SK-N-SH (cell line): ENCODE data around the gene TIGAR. TPM values are rescaled to one million over a fixed set of nuclear protein-coding genes. Genes with fewer than 3 reads are reported as not detected.
A peak's percentile ranks its signal among the peaks of the same experiment; 100 is the strongest.

Source experiments
- CTCF ChIA-PET: fragments of 300-600, 350-600 bp; formaldehyde crosslinking; extraction: SDS; loops from one replicate; lab custom pipeline; 2021; lab: Yijun Ruan, JAX
- POLR2A ChIA-PET: fragments of 350-600 bp; sonication (Branson Sonifier 250); formaldehyde crosslinking; extraction: SDS; loops from one replicate; lab custom pipeline; 2020; ENCODE audit warnings: antibody characterized with exemption, inconsistent platforms; lab: Yijun Ruan, JAX
- DNase-seq: peaks from one replicate; pipeline ENCODE4 v3.0.0; 2012
- H2AFZ ChIP-seq: fragments of 200-600 bp; sonication (generic); 2 replicates; pipeline ENCODE4 v1.8.1; 2016; ENCODE audit warnings: antibody characterized with exemption, mild to moderate bottlenecking, low read depth
- H3F3A ChIP-seq: fragments of 200-600 bp; sonication (generic); replicated peaks from 2 replicates; pipeline ENCODE3; 2016; ENCODE audit warnings: antibody characterized with exemption, mild to moderate bottlenecking; ENCODE audit not compliant: insufficient read depth
- H3K27ac ChIP-seq, 2 experiments: fragments of 200-500 bp in 1 of 2; fragments of 200-600 bp in 1 of 2; sonication (Bioruptor generic) in 1 of 2; sonication (generic), shearing (Covaris generic) in 1 of 2; 2 replicates each; pipeline versions ENCODE4 v1.5.1 to v1.6.1; 2014 to 2016; ENCODE audit warnings: low read depth in 2 of 2, inconsistent platforms in 1 of 2, low read length in 1 of 2, mild to moderate bottlenecking in 1 of 2, mixed read lengths in 1 of 2
- H3K27me3 ChIP-seq: fragments of 200-600 bp; sonication (generic), shearing (Covaris generic); 2 replicates; pipeline ENCODE4 v1.6.1; 2016; ENCODE audit warnings: mixed run types; ENCODE audit not compliant: insufficient read depth
- H3K36me3 ChIP-seq, 2 experiments: fragments of 200-500 bp in 1 of 2; fragments of 200-600 bp in 1 of 2; sonication (Bioruptor generic) in 1 of 2; sonication (generic) in 1 of 2; replicated peaks in 1 of 2; 2 replicates each; pipeline versions ENCODE3 to v1.5.1; 2014 to 2016; ENCODE audit warnings: low read length in 1 of 2, mild to moderate bottlenecking in 1 of 2; ENCODE audit not compliant: insufficient read depth in 2 of 2, control insufficient read depth in 1 of 2
- H3K4me1 ChIP-seq, 2 experiments: fragments of 200-500 bp in 1 of 2; fragments of 200-600 bp in 1 of 2; sonication (Bioruptor generic) in 1 of 2; sonication (generic), shearing (Covaris generic) in 1 of 2; 2 replicates each; pipeline versions ENCODE4 v1.5.1 to v1.6.1; 2014 to 2016; ENCODE audit warnings: low read depth in 1 of 2, low read length in 1 of 2, mixed run types in 1 of 2; ENCODE audit not compliant: insufficient read depth in 2 of 2, control insufficient read depth in 1 of 2
- H3K4me2 ChIP-seq: fragments of 200-600 bp; sonication (generic), shearing (Covaris generic); 2 replicates; pipeline ENCODE4 v1.6.1; 2017; ENCODE audit warnings: mixed run types
- H3K4me3 ChIP-seq, 2 experiments: fragments of 200-500 bp in 1 of 2; fragments of 200-600 bp in 1 of 2; sonication (Bioruptor generic) in 1 of 2; sonication (generic), shearing (Covaris generic) in 1 of 2; 2 replicates each; pipeline versions ENCODE4 v1.5.1 to v1.8.1; 2014 to 2016; ENCODE audit warnings: low read depth in 2 of 2, inconsistent platforms in 1 of 2, low read length in 1 of 2, mild to moderate bottlenecking in 1 of 2, mixed read lengths in 1 of 2, moderate library complexity in 1 of 2
- H3K79me2 ChIP-seq: fragments of 200-600 bp; sonication (generic); 2 replicates; pipeline ENCODE4 v1.8.1; 2017; ENCODE audit warnings: mild to moderate bottlenecking; ENCODE audit not compliant: insufficient read depth
- H3K9ac ChIP-seq: fragments of 200-600 bp; sonication (generic); 2 replicates; pipeline ENCODE4 v1.6.1; 2017; ENCODE audit warnings: mixed run types
- H3K9me2 ChIP-seq: fragments of 200-600 bp; sonication (generic); 2 replicates; pipeline ENCODE4 v1.6.1; 2017; ENCODE audit warnings: mixed run types
- H3K9me3 ChIP-seq: fragments of 200-600 bp; sonication (generic); 2 replicates; pipeline ENCODE4 v1.6.1; 2017; ENCODE audit warnings: mixed run types, mild to moderate bottlenecking, moderate library complexity
- H4K20me1 ChIP-seq: fragments of 200-600 bp; sonication (generic); 2 replicates; pipeline ENCODE4 v1.6.1; 2017; ENCODE audit warnings: mild to moderate bottlenecking, mixed run types; ENCODE audit not compliant: insufficient read depth
- CHD2 ChIP-seq: fragments of 150-350 bp; IDR thresholded peaks from 2 replicates; pipeline ENCODE4 v1.6.1; 2018; ENCODE audit warnings: low read length; ENCODE audit not compliant: partially characterized antibody
- ELF1 ChIP-seq: IDR thresholded peaks from 2 replicates; pipeline ENCODE4 v1.4.0; 2012
- FOXJ3 ChIP-seq: sonication (generic); formaldehyde crosslinking; IDR thresholded peaks from 2 replicates; pipeline ENCODE4 v1.5.1; 2020; ENCODE audit warnings: mild to moderate bottlenecking, missing genetic modification reagents
- FOXM1 ChIP-seq: IDR thresholded peaks from 2 replicates; pipeline ENCODE4 v1.4.0; 2012; ENCODE audit warnings: low read depth, mild to moderate bottlenecking
- GABPA ChIP-seq: IDR thresholded peaks from 2 replicates; pipeline ENCODE4 v1.4.0; 2012; ENCODE audit warnings: low read depth, mild to moderate bottlenecking
- JUND ChIP-seq: IDR thresholded peaks from 2 replicates; pipeline ENCODE4 v1.4.0; 2012
- MEF2A ChIP-seq: IDR thresholded peaks from 2 replicates; pipeline ENCODE4 v1.4.0; 2012; ENCODE audit warnings: low read depth, borderline replicate concordance
- MXI1 ChIP-seq: IDR thresholded peaks from 2 replicates; pipeline ENCODE4 v1.6.1; 2012; ENCODE audit warnings: mild to moderate bottlenecking, low read depth, low read length, improper control_type of control experiment
- NFIC ChIP-seq: IDR thresholded peaks from 2 replicates; pipeline ENCODE4 v1.4.0; 2012; ENCODE audit warnings: borderline replicate concordance
- NRF1 ChIP-seq: IDR thresholded peaks from 2 replicates; pipeline ENCODE4 v1.6.1; 2012; ENCODE audit warnings: low read depth, mild to moderate bottlenecking, low read length
- POLR2AphosphoS5 ChIP-seq: IDR thresholded peaks from 2 replicates; pipeline ENCODE4 v1.6.1; 2012; ENCODE audit warnings: low read depth, low read length
- RAD21 ChIP-seq: IDR thresholded peaks from 2 replicates; pipeline ENCODE4 v1.6.1; 2012; ENCODE audit warnings: mild to moderate bottlenecking, low read length
- RFX5 ChIP-seq: IDR thresholded peaks from 2 replicates; pipeline ENCODE4 v1.6.1; 2012; ENCODE audit warnings: mild to moderate bottlenecking, improper control_type of control experiment, low read length
- SIN3A ChIP-seq: IDR thresholded peaks from 2 replicates; pipeline ENCODE4 v1.6.1; 2012; ENCODE audit warnings: low read depth, mild to moderate bottlenecking, low read length, moderate library complexity, borderline replicate concordance
- TAF1 ChIP-seq: IDR thresholded peaks from 2 replicates; pipeline ENCODE4 v1.6.1; 2012; ENCODE audit warnings: low read depth, mild to moderate bottlenecking, low read length, moderate library complexity, borderline replicate concordance
- TCF12 ChIP-seq: IDR thresholded peaks from 2 replicates; pipeline ENCODE4 v1.4.0; 2012
- USF2 ChIP-seq: fragments of 150-350 bp; IDR thresholded peaks from 2 replicates; pipeline ENCODE4 v1.6.1; 2017; ENCODE audit warnings: antibody characterized with exemption, low read length, low read depth, borderline replicate concordance
- WGBS: methylation state at CpG from one replicate; pipeline ENCODE4 v1.1.6; 2017; ENCODE audit warnings: low lambda C conversion rate; 5-methylcytosine and 5-hydroxymethylcytosine counted together
- polyA plus RNA-seq, 3 experiments: library from polyadenylated mRNA; depleted of rRNA; stranded (reverse); fragments of >200 nt; gene quantifications; 2 replicates each; pipeline ENCODE4 v1.2.3, GENCODE V29; 2012
- TF ChIP-seq, protein P1 (sequence below): fragments of 200-600 bp; sonication (generic); IDR thresholded peaks from 2 replicates; pipeline ENCODE4 v1.6.1; 2017; ENCODE audit warnings: antibody characterized with exemption, mild to moderate bottlenecking, moderate library complexity
- TF ChIP-seq, protein P2 (sequence below): IDR thresholded peaks from 2 replicates; pipeline ENCODE4 v1.4.0; 2012; ENCODE audit warnings: low read depth, borderline replicate concordance
- TF ChIP-seq, protein P3 (sequence below): IDR thresholded peaks from 2 replicates; pipeline ENCODE4; 2012

TIGAR gene
- polyA plus RNA-seq, 1 of the 3 experiments (the other 2 are of a cell fraction): 8.3 TPM

- Histone ChIP-seq H3K9ac (no peak overlapping the region), H3K79me2 (no peaks in the 10 kb centered on the region), H3K27me3 (peaks cover 96% of the 10 kb centered on the region), H3K36me3 (no peaks in the 10 kb centered on the region), H3K9me3 (no peaks in the 10 kb centered on the region), H2AFZ (0 out of 2 replicates have a peak overlapping the region, but pooled peaks have one; percentile 46), H3K27ac (no peak overlapping the region), H3K9me2 (no peaks in the 10 kb centered on the region), H3K4me1 (peaks cover 0 to 4% of the 10 kb centered on the region in 2 experiments; a peak in 2 of 4 replicates), H4K20me1 (no peaks in the 10 kb centered on the region), H3F3A (peaks cover 4% of the 10 kb centered on the region), H3K4me3 (no peak overlapping the region), H3K4me2 (peak overlapping the region; percentile 50; the same call in 1 of the 2 replicates)
- TF ChIP-seq NRF1 (no peak), MXI1 (no peak), GABPA (no peak), ELF1 (no peak), MEF2A (no peak), JUND (no peak), FOXM1 (no peak), RFX5 (no peak), POLR2AphosphoS5 (no peak), FOXJ3 (no peak), RAD21 (no peak), TCF12 (no peak), TAF1 (no peak), CHD2 (no peak), NFIC (no peak), USF2 (no peak), SIN3A (no peak)
- TF ChIP-seq, protein P1, sequence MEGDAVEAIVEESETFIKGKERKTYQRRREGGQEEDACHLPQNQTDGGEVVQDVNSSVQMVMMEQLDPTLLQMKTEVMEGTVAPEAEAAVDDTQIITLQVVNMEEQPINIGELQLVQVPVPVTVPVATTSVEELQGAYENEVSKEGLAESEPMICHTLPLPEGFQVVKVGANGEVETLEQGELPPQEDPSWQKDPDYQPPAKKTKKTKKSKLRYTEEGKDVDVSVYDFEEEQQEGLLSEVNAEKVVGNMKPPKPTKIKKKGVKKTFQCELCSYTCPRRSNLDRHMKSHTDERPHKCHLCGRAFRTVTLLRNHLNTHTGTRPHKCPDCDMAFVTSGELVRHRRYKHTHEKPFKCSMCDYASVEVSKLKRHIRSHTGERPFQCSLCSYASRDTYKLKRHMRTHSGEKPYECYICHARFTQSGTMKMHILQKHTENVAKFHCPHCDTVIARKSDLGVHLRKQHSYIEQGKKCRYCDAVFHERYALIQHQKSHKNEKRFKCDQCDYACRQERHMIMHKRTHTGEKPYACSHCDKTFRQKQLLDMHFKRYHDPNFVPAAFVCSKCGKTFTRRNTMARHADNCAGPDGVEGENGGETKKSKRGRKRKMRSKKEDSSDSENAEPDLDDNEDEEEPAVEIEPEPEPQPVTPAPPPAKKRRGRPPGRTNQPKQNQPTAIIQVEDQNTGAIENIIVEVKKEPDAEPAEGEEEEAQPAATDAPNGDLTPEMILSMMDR: no peak
- TF ChIP-seq, protein P2, sequence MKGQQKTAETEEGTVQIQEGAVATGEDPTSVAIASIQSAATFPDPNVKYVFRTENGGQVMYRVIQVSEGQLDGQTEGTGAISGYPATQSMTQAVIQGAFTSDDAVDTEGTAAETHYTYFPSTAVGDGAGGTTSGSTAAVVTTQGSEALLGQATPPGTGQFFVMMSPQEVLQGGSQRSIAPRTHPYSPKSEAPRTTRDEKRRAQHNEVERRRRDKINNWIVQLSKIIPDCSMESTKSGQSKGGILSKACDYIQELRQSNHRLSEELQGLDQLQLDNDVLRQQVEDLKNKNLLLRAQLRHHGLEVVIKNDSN: no peak
- TF ChIP-seq, protein P3, sequence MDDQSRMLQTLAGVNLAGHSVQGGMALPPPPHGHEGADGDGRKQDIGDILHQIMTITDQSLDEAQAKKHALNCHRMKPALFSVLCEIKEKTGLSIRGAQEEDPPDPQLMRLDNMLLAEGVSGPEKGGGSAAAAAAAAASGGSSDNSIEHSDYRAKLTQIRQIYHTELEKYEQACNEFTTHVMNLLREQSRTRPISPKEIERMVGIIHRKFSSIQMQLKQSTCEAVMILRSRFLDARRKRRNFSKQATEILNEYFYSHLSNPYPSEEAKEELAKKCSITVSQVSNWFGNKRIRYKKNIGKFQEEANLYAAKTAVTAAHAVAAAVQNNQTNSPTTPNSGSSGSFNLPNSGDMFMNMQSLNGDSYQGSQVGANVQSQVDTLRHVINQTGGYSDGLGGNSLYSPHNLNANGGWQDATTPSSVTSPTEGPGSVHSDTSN: no peak
- ChIA-PET POLR2A (no interaction called here), CTCF (interaction anchor here (0.7 to 6.5 kb wide), 3 partner anchors 11 to 389 kb away, joined by 3 to 162 read pairs (median 44); no protein-coding TSS in a partner anchor)
- 7% methylated on average over 27 of the region's 42 CpGs for WGBS
- no peak for DNase-seq
Measured at GRCh38 chr12:4274396-4275015, 46.5 kb upstream of the TIGAR start.
